Lower leg skin (tissue), 4 donors: Measurements from ENCODE around the gene POLD1. TPM values are rescaled to one million over a fixed set of nuclear protein-coding genes. Genes with fewer than 3 reads are reported as not detected.
"Not testable (repeated sequence)": the region's sequence is repeated elsewhere in the genome, so short reads cannot be mapped to it uniquely, and the experiment has no call there.

Experiments used
- DNase-seq, 2 donors: peaks; one replicate each; pipeline ENCODE4 v3.0.0-alpha.2; 2019; ENCODE audit warnings: low spot score in 2 of 2
- H3K4me3 ChIP-seq: fragments of 200-600 bp; sonication (generic); 2 replicates; pipeline ENCODE4 v1.5.1; 2017; ENCODE audit warnings: mild to moderate bottlenecking, low read depth; ENCODE audit not compliant: poor library complexity, severe bottlenecking
- POLR2A ChIP-seq, 2 donors: fragments of 450-650 bp; IDR thresholded peaks; one replicate each; pipeline ENCODE4 v1.6.1; 2016 to 2017; ENCODE audit warnings: antibody characterized with exemption in 2 of 2, mild to moderate bottlenecking in 1 of 2, moderate library complexity in 1 of 2
- WGBS, 2 donors: methylation state at CpG; one replicate each; pipeline ENCODE4 v1.1.5; 2018; 5-methylcytosine and 5-hydroxymethylcytosine counted together
- intact Hi-C: fragments of 100-400 bp; cut with DNase I; formaldehyde crosslinking; loops from one replicate; pipeline ENCODE4 v1.15.0; 2023; ENCODE audit warnings: low total_unique reads
- total RNA-seq, 4 donors: library from RNA; depleted of rRNA; stranded (reverse); fragments of >200 nt; gene quantifications; one replicate each; pipeline ENCODE4 v1.1.0, GENCODE V29; 2016
- TF ChIP-seq, protein P1 (sequence below), 3 donors: fragments of 450-650 bp; IDR thresholded peaks; one replicate each; pipeline ENCODE4 v1.5.1; 2016; ENCODE audit warnings: antibody characterized with exemption in 3 of 3, mild to moderate bottlenecking in 3 of 3, moderate library complexity in 2 of 3

Gene POLD1
- total RNA-seq, 4 donors from 2014 or later, result 16.8 to 26.6 (median 20.0) TPM

DNA sequence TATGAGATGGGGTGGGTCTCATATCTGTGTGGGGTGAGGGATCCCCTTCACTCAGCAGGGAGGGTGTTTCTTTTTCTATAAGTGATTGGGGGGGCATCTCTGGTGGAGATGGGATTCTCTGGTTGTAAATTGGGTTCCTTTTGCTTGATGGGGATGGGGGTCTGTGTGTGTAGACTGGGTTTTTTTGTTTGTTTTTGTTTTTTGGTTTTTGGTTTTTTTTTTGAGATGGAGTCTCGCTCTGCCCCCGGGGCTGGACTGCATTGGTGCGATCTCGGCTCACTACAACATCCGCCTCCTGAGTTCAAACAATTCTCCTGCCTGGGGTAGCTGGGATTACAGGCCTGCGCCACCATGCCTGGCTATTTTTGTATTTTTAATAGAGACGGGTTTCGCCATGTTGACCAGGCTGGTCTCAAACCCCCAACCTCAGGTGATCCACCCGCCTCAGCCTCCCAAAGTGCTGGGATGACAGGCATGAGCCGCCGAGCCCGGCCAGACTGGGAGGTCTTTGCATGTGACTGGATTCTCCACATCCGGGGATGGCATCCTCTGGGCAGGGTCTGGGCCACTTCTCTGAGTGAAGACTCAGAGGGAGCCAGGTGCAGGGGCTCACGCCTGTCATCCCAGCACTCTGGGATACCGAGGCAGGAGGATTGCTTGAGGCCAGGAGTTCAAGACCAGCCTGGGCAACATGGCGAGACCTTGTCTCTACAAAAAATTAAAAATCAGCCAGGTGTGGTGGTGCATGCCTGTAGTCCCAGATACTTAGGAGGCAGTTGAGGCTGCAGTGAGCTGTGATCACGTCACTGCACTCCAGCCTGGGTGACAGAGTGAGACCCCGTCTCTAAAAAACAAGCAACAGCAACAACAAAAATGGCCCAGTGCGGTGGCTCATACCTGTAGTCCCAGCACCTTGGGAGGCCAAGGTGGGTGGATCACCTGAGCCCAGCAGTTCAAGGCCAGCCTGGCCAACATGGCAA is 49.3 kb downstream of the POLD1 start:
- 61 to 72% methylated on average over 19 of the region's 19 CpGs for WGBS, 2 donors
- TF ChIP-seq POLR2A (IDR thresholded peaks at IDR 0.05), result no peak
- TF ChIP-seq, protein P1, sequence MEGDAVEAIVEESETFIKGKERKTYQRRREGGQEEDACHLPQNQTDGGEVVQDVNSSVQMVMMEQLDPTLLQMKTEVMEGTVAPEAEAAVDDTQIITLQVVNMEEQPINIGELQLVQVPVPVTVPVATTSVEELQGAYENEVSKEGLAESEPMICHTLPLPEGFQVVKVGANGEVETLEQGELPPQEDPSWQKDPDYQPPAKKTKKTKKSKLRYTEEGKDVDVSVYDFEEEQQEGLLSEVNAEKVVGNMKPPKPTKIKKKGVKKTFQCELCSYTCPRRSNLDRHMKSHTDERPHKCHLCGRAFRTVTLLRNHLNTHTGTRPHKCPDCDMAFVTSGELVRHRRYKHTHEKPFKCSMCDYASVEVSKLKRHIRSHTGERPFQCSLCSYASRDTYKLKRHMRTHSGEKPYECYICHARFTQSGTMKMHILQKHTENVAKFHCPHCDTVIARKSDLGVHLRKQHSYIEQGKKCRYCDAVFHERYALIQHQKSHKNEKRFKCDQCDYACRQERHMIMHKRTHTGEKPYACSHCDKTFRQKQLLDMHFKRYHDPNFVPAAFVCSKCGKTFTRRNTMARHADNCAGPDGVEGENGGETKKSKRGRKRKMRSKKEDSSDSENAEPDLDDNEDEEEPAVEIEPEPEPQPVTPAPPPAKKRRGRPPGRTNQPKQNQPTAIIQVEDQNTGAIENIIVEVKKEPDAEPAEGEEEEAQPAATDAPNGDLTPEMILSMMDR (IDR thresholded peaks at IDR 0.05), result no peak
- DNase-seq, result no peak
- intact Hi-C loops, result no loop called here
- no peak overlapping the region for H3K4me3 ChIP-seq

DNA sequence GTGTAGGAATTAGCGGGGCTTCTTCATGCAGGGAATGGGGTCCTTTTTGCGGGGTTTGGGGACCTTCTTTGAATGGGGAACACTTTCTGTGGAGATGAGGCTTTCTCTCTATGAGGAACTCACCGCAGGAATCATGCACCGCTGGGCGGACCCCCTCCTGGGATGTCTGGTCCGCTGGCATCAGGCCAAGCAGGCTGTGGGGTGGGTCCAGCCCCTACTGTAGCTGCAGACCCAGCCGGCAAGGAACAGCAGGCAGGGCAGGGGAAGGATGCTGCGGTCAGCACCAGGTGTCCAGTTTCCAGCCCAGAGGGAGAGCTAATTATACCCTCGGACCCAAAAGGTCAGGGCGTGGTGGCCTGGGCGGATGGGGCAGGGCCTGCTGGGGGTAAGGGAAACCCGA is 50.4 kb downstream of the POLD1 start:
- no peak overlapping the region for H3K4me3 ChIP-seq
- intact Hi-C loops, result no loop called here
- no peak for TF ChIP-seq POLR2A (IDR thresholded peaks at IDR 0.05)
- TF ChIP-seq, protein P1 (IDR thresholded peaks at IDR 0.05), result no peak
- WGBS, 2 donors, result 28 to 30% methylated on average over 12 of the region's 12 CpGs
- no peak for DNase-seq

DNA sequence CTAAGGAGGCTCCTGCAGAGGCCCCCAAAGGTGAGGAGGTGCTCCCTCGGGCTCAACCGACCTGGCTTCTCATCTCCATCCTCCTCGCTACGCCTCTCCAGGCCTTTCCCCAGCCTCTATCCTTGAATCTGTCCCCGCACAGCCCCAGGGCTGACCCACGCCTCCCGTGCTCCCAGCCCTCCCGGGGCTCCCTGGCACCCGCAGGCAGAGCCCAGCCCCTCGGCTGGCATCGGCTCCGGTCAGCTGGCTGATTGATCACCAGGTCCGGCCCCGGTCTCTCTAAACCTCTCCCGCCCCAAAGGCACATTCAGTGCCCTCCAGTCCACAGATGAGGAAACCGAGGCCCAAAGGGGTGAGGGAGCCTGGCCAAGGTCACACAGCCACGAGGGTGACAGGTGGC is 51.1 kb downstream of the POLD1 start:
- intact Hi-C loops, result no loop called here
- TF ChIP-seq, protein P1 (IDR thresholded peaks at IDR 0.05), result no peak
- no peak for TF ChIP-seq POLR2A (IDR thresholded peaks at IDR 0.05)
- DNase-seq, result no peak
- 62 to 72% methylated on average over 17 of the region's 17 CpGs for WGBS, 2 donors
- H3K4me3 ChIP-seq, result no peak overlapping the region

DNA sequence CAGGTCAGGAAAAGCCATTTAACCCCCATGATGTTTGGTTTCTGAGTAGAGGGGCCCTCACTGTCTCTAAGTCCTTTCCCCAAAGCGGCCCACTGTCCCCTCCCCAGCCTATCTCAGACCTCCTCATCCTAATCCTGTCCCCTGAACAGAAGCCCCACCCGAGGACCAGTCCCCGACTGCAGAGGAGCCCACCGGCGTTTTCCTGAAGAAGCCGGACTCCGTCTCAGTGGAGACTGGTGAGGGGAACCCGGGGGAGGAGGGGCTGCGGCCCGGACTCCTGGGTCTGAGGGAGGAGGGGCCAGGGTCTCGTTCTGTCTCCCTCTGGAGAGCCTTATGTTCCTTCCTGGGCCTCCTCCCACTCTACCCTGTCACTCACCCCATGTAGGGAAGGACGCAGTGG is 51.5 kb downstream of the POLD1 start:
- WGBS, 2 donors, result 75 to 85% methylated on average over 12 of the region's 12 CpGs
- TF ChIP-seq, protein P1 (IDR thresholded peaks at IDR 0.05), result no peak
- no peak for TF ChIP-seq POLR2A (IDR thresholded peaks at IDR 0.05)
- DNase-seq, result no peak
- intact Hi-C loops, result no loop called here
- H3K4me3 ChIP-seq, result no peak overlapping the region

DNA sequence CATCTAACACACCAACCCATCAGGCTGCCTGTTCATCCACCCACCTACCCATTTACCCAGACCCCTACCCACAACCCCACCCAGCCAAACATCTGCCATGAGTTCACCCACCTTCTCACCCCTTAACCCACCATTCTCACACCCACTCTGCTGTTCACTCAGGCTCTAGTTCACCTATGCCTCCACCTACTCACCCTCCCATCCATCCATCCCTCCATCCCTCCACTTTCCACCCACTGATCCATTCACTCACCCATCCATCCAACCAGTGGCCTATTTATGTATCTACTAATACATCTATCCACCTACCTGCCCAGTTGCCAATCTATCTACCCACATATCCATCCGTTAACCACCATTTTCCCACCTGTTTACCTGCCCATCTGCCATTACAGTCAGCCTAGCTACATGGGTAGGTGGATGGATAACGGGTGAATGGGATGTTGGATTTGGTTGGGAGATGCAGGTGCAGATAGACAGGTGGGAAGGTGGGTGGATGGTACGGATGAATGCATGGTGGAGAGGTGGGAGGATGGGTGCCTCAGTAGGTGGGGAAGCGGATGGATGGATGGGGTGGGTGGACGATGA is 53.8 kb downstream of the POLD1 start:
- WGBS, 2 donors, result 87 to 88% methylated on average over 5 of the region's 5 CpGs
- no peak for TF ChIP-seq POLR2A (IDR thresholded peaks at IDR 0.05)
- TF ChIP-seq, protein P1 (IDR thresholded peaks at IDR 0.05), result no peak
- no peak overlapping the region for H3K4me3 ChIP-seq
- DNase-seq, result no peak
- intact Hi-C loops, result no loop called here

DNA sequence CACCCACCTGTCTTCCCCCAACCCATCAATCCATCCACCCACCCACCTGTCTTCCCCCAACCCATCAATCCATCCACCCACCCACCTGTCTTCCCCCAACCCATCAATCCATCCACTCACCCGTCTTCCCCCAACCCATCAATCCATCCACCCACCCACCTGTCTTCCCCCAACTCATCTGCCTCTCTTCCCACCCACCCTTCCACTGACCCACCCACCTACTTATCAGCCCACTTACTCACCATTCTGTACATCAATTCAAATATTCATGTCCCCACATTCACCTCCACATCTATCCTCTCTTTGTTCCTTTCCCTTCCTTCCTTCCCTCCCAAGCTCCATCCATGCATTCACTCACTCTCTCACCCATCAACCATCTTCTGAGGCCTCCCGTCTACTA is 55.0 kb downstream of the POLD1 start:
- 49 to 65% methylated on average over 2 of the region's 2 CpGs for WGBS, 2 donors
- intact Hi-C loops, result not testable (repeated sequence)

More for the DNA sequence above, 55.0 kb downstream of the POLD1 start:
- not testable (repeated sequence) for DNase-seq, H3K4me3 ChIP-seq
